GM23338 (cell line): ENCODE data around the gene COL21A1. TPM values are rescaled to one million over a fixed set of nuclear protein-coding genes. Genes with fewer than 3 reads are reported as not detected.

ENCODE experiments used
- ATAC-seq: fragments of 200-7000 bp; cut with Tn5 transposase; 3 replicates; pipeline ENCODE4 v1.9.1; 2020
- DNase-seq: peaks from one replicate; pipeline ENCODE4 v3.0.0-alpha.2; 2015; ENCODE audit warnings: low spot score
- H2AFZ ChIP-seq: fragments of 200-600 bp; sonication (generic); 2 replicates; pipeline ENCODE4 v1.8.0; 2016; ENCODE audit warnings: antibody characterized with exemption, mild to moderate bottlenecking, moderate library complexity
- H3F3A ChIP-seq: fragments of 200-600 bp; sonication (generic); replicated peaks from 2 replicates; pipeline ENCODE4 v1.8.0; 2017; ENCODE audit warnings: antibody characterized with exemption, mixed run types, low read depth
- H3K27ac ChIP-seq: fragments of 200-600 bp; sonication (generic); 2 replicates; pipeline ENCODE4 v1.6.1; 2016; ENCODE audit warnings: low read depth
- H3K27me3 ChIP-seq: fragments of 200-600 bp; sonication (generic); 2 replicates; pipeline ENCODE4 v1.8.0; 2016; ENCODE audit warnings: mild to moderate bottlenecking, mixed run types, moderate library complexity; ENCODE audit not compliant: insufficient read depth
- H3K36me3 ChIP-seq: fragments of 200-600 bp; sonication (generic); 2 replicates; pipeline ENCODE4 v1.8.0; 2016; ENCODE audit warnings: mild to moderate bottlenecking; ENCODE audit not compliant: insufficient read depth
- H3K4me1 ChIP-seq: fragments of 200-600 bp; sonication (generic); 2 replicates; pipeline ENCODE4 v1.8.0; 2016; ENCODE audit warnings: mild to moderate bottlenecking, moderate library complexity; ENCODE audit not compliant: insufficient read depth
- H3K4me2 ChIP-seq: fragments of 200-600 bp; sonication (generic); 2 replicates; pipeline ENCODE4 v1.7.1; 2017; ENCODE audit warnings: mixed run types
- H3K4me3 ChIP-seq: fragments of 200-600 bp; sonication (generic); 2 replicates; pipeline ENCODE4 v1.6.1; 2016; ENCODE audit warnings: mixed run types
- H3K79me2 ChIP-seq: fragments of 200-600 bp; sonication (generic); replicated peaks from 2 replicates; pipeline ENCODE4 v1.8.0; 2017; ENCODE audit warnings: mild to moderate bottlenecking; ENCODE audit not compliant: insufficient read depth
- H3K9me2 ChIP-seq: fragments of 200-600 bp; sonication (generic); 2 replicates; pipeline ENCODE4 v1.8.0; 2017; ENCODE audit not compliant: insufficient read depth
- H4K20me1 ChIP-seq: fragments of 200-600 bp; sonication (generic); replicated peaks from 2 replicates; pipeline ENCODE4 v1.8.0; 2017; ENCODE audit warnings: mild to moderate bottlenecking; ENCODE audit not compliant: insufficient read depth
- H3K27ac Mint-ChIP-seq: 2 replicates; pipeline ENCODE4 v1.8.0; 2020; ENCODE audit warnings: inconsistent platforms, mild to moderate bottlenecking, moderate library complexity, mixed read lengths
- H3K27me3 Mint-ChIP-seq: 3 replicates; pipeline ENCODE4 v1.8.0; 2022; ENCODE audit warnings: low read depth, mild to moderate bottlenecking, moderate library complexity, mixed read lengths, inconsistent platforms; ENCODE audit not compliant: insufficient read depth, poor library complexity
- H3K36me3 Mint-ChIP-seq: 3 replicates; pipeline ENCODE4 v1.8.0; 2021; ENCODE audit warnings: low read depth, mild to moderate bottlenecking, inconsistent platforms, moderate library complexity, mixed read lengths
- H3K4me1 Mint-ChIP-seq: 3 replicates; pipeline ENCODE4 v1.8.0; 2020; ENCODE audit warnings: mild to moderate bottlenecking, inconsistent platforms, mixed read lengths
- H3K4me3 Mint-ChIP-seq: 3 replicates; pipeline ENCODE4 v1.8.0; 2021; ENCODE audit warnings: moderate library complexity, mild to moderate bottlenecking, inconsistent platforms, mixed read lengths
- H3K9me3 Mint-ChIP-seq: 3 replicates; pipeline ENCODE4 v1.8.0; 2020; ENCODE audit warnings: moderate library complexity, mild to moderate bottlenecking, inconsistent platforms, mixed read lengths
- CREB1 ChIP-seq: fragments of 250-450 bp; sonication (Bioruptor Pico); IDR thresholded peaks from 2 replicates; pipeline ENCODE4 v1.5.0; 2020; ENCODE audit warnings: low read depth, mild to moderate bottlenecking, moderate library complexity
- EZH2 ChIP-seq: fragments of 200-600 bp; sonication (generic); IDR thresholded peaks from one replicate; pipeline ENCODE4 v1.8.0; 2017; ENCODE audit warnings: antibody characterized with exemption, mild to moderate bottlenecking, low read depth; ENCODE audit not compliant: unreplicated experiment
- EZH2phosphoT487 ChIP-seq: fragments of 200-600 bp; sonication (generic); IDR thresholded peaks from one replicate; pipeline ENCODE4 v1.8.1; 2018; ENCODE audit warnings: antibody characterized with exemption; ENCODE audit not compliant: unreplicated experiment
- JUNB ChIP-seq: IDR thresholded peaks from one replicate; pipeline ENCODE4 v1.6.1; 2016; ENCODE audit warnings: antibody characterized with exemption; ENCODE audit not compliant: unreplicated experiment
- NANOG ChIP-seq: IDR thresholded peaks from 2 replicates; pipeline ENCODE4 v1.6.1; 2016; ENCODE audit warnings: antibody characterized with exemption, borderline replicate concordance
- STAT1 ChIP-seq: IDR thresholded peaks from one replicate; pipeline ENCODE4 v1.6.1; 2016; ENCODE audit warnings: antibody characterized with exemption; ENCODE audit not compliant: unreplicated experiment
- ZNF114 ChIP-seq: fragments of 250-450 bp; sonication (Bioruptor Pico); IDR thresholded peaks from 2 replicates; pipeline ENCODE4 v1.5.0; 2020; ENCODE audit warnings: mild to moderate bottlenecking, moderate library complexity
- ZNF331 ChIP-seq: fragments of 250-450 bp; sonication (Bioruptor Pico); IDR thresholded peaks from 2 replicates; pipeline ENCODE4 v1.5.0; 2020; ENCODE audit warnings: low read depth, mild to moderate bottlenecking, moderate library complexity
- polyA plus RNA-seq: library from polyadenylated mRNA; unstranded; fragments of >200 nt; fragmentation: Nextera tagmentation; extraction: Ambion mirVana; gene quantifications from 2 replicates; pipeline ENCODE4 v1.2.1, GENCODE V29; 2016
- total RNA-seq: library from RNA; depleted of rRNA; stranded (reverse); fragments of >200 nt; shearing (Covaris generic); gene quantifications from 2 replicates; pipeline ENCODE4 v1.2.3, GENCODE V29; 2014
- TF ChIP-seq, protein P1 (sequence below): IDR thresholded peaks from 2 replicates; pipeline ENCODE4 v1.6.1; 2016; ENCODE audit warnings: antibody characterized with exemption
- TF ChIP-seq, protein P2 (sequence below), 2 experiments: fragments of 200-600 bp in 1 of 2; sonication (generic) in 1 of 2; conservative IDR thresholded peaks; 2 replicates each; pipeline versions ENCODE4 v1.5.1 to v1.6.1; 2016 to 2017; ENCODE audit warnings: antibody characterized with exemption in 2 of 2, low read depth in 2 of 2, mild to moderate bottlenecking in 2 of 2, moderate library complexity in 1 of 2
- TF ChIP-seq, protein P3 (sequence below): fragments of 250-450 bp; sonication (Bioruptor Pico); IDR thresholded peaks from 2 replicates; pipeline ENCODE4 v1.5.0; 2020; ENCODE audit warnings: mild to moderate bottlenecking, moderate library complexity

The COL21A1 gene
- total and polyA plus RNA-seq, 2 experiments from 2014 or later: 5.0 to 6.2 TPM

DNA sequence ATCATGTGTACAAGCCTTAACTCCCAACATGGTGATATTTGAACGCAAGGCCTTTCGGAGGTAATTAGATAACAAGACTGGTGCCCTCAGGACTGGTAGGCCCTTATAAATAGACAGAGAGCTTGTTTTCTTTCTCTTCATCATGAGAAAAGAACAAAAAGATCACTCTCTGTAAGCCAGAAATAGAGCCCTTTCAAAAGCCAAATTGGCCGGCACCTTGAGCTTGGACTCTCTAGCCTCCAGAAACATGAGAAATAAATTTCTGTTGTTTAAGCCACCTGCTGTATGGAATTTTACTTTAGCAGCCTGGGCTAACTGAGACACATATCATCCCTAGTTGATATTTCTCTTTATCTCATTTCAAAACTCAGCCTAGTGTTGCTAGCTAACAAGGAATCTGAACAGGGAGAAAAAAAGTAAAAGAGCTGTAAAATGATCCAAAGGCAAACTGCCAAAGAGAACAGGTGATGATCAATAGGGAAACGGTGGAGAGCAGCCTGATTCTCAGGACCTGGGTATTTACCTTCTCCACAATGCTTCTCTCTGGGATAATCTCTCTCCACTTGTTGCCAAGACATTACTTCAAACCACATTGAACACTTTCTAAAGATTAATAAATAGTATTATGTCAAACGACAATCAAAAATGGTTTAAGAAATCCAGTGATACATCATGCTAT lies 6.1 kb downstream of the COL21A1 start (continued):
- TF ChIP-seq, protein P1, sequence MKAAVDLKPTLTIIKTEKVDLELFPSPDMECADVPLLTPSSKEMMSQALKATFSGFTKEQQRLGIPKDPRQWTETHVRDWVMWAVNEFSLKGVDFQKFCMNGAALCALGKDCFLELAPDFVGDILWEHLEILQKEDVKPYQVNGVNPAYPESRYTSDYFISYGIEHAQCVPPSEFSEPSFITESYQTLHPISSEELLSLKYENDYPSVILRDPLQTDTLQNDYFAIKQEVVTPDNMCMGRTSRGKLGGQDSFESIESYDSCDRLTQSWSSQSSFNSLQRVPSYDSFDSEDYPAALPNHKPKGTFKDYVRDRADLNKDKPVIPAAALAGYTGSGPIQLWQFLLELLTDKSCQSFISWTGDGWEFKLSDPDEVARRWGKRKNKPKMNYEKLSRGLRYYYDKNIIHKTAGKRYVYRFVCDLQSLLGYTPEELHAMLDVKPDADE: no peak
- TF ChIP-seq EZH2 (no peak), STAT1 (no peak), NANOG (no peak), ZNF114 (CRISPR knock-in tag) (no peak), CREB1 (CRISPR knock-in tag) (no peak), JUNB (no peak), EZH2phosphoT487 (no peak)
- TF ChIP-seq, protein P2, sequence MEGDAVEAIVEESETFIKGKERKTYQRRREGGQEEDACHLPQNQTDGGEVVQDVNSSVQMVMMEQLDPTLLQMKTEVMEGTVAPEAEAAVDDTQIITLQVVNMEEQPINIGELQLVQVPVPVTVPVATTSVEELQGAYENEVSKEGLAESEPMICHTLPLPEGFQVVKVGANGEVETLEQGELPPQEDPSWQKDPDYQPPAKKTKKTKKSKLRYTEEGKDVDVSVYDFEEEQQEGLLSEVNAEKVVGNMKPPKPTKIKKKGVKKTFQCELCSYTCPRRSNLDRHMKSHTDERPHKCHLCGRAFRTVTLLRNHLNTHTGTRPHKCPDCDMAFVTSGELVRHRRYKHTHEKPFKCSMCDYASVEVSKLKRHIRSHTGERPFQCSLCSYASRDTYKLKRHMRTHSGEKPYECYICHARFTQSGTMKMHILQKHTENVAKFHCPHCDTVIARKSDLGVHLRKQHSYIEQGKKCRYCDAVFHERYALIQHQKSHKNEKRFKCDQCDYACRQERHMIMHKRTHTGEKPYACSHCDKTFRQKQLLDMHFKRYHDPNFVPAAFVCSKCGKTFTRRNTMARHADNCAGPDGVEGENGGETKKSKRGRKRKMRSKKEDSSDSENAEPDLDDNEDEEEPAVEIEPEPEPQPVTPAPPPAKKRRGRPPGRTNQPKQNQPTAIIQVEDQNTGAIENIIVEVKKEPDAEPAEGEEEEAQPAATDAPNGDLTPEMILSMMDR (conservative IDR thresholded peaks at IDR 0.05; ENCODE audit: low read depth in 2 of 2): no peak

DNA sequence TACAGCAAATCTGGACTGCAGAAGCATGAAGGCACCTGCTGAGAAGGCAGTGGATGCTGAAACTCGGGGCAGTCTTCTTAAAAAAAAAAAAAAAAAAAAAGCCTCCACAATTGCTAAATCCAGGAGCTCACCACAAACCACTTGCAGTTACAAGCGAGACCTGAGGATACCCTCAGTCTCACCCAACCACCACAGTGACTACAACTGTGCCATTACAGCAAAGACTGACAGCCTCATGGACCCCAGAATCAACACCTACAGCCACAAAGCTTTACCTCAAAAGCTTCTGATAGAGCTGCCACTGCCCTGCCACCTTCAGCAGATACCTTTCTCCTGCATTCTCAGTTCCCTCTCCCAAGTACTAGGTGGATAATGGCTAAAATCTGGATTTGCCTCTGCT lies 9.0 kb downstream of the COL21A1 start:
- H4K20me1 ChIP-seq: no peaks in the 10 kb centered on the region
- Mint-ChIP-seq H3K27ac (no peak overlapping the region), H3K9me3 (no peaks in the 10 kb centered on the region), H3K4me1 (peaks cover 10% of the 10 kb centered on the region), H3K36me3 (no peaks in the 10 kb centered on the region), H3K27me3 (no peaks in the 10 kb centered on the region), H3K4me3 (no peak overlapping the region)
- no peaks in the 10 kb centered on the region for H3K4me1 ChIP-seq
- no peak for ATAC-seq
- no peak for DNase-seq
- H3F3A ChIP-seq: no peaks in the 10 kb centered on the region
- H3K27me3 ChIP-seq: no peaks in the 10 kb centered on the region
- H3K27ac ChIP-seq: no peak overlapping the region
- H2AFZ ChIP-seq: 0 out of 2 replicates have a peak overlapping the region, but pooled peaks have one; percentile 28
- no peaks in the 10 kb centered on the region for H3K9me2 ChIP-seq
- H3K79me2 ChIP-seq: no peaks in the 10 kb centered on the region
- H3K36me3 ChIP-seq: no peaks in the 10 kb centered on the region
- no peak overlapping the region for H3K4me3 ChIP-seq
- no peak overlapping the region for H3K4me2 ChIP-seq
- no peak for TF ChIP-seq ZNF114 (CRISPR knock-in tag)
- TF ChIP-seq, protein P2 (conservative IDR thresholded peaks at IDR 0.05; ENCODE audit: low read depth in 2 of 2): no peak
- TF ChIP-seq CREB1 (CRISPR knock-in tag): no peak
- TF ChIP-seq, protein P1: no peak
- no peak for TF ChIP-seq ZNF331 (CRISPR knock-in tag)
- TF ChIP-seq, protein P3, sequence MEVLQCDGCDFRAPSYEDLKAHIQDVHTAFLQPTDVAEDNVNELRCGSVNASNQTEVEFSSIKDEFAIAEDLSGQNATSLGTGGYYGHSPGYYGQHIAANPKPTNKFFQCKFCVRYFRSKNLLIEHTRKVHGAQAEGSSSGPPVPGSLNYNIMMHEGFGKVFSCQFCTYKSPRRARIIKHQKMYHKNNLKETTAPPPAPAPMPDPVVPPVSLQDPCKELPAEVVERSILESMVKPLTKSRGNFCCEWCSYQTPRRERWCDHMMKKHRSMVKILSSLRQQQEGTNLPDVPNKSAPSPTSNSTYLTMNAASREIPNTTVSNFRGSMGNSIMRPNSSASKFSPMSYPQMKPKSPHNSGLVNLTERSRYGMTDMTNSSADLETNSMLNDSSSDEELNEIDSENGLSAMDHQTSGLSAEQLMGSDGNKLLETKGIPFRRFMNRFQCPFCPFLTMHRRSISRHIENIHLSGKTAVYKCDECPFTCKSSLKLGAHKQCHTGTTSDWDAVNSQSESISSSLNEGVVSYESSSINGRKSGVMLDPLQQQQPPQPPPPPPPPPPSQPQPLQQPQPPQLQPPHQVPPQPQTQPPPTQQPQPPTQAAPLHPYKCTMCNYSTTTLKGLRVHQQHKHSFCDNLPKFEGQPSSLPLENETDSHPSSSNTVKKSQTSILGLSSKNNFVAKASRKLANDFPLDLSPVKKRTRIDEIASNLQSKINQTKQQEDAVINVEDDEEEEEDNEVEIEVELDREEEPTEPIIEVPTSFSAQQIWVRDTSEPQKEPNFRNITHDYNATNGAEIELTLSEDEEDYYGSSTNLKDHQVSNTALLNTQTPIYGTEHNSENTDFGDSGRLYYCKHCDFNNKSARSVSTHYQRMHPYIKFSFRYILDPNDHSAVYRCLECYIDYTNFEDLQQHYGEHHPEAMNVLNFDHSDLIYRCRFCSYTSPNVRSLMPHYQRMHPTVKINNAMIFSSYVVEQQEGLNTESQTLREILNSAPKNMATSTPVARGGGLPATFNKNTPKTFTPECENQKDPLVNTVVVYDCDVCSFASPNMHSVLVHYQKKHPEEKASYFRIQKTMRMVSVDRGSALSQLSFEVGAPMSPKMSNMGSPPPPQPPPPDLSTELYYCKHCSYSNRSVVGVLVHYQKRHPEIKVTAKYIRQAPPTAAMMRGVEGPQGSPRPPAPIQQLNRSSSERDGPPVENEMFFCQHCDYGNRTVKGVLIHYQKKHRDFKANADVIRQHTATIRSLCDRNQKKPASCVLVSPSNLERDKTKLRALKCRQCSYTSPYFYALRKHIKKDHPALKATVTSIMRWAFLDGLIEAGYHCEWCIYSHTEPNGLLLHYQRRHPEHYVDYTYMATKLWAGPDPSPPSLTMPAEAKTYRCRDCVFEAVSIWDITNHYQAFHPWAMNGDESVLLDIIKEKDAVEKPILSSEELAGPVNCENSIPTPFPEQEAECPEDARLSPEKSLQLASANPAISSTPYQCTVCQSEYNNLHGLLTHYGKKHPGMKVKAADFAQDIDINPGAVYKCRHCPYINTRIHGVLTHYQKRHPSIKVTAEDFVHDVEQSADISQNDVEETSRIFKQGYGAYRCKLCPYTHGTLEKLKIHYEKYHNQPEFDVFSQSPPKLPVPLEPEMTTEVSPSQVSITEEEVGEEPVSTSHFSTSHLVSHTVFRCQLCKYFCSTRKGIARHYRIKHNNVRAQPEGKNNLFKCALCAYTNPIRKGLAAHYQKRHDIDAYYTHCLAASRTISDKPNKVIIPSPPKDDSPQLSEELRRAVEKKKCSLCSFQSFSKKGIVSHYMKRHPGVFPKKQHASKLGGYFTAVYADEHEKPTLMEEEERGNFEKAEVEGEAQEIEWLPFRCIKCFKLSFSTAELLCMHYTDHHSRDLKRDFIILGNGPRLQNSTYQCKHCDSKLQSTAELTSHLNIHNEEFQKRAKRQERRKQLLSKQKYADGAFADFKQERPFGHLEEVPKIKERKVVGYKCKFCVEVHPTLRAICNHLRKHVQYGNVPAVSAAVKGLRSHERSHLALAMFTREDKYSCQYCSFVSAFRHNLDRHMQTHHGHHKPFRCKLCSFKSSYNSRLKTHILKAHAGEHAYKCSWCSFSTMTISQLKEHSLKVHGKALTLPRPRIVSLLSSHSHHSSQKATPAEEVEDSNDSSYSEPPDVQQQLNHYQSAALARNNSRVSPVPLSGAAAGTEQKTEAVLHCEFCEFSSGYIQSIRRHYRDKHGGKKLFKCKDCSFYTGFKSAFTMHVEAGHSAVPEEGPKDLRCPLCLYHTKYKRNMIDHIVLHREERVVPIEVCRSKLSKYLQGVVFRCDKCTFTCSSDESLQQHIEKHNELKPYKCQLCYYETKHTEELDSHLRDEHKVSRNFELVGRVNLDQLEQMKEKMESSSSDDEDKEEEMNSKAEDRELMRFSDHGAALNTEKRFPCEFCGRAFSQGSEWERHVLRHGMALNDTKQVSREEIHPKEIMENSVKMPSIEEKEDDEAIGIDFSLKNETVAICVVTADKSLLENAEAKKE (CRISPR knock-in tag): no peak
- TF ChIP-seq EZH2phosphoT487: no peak
